A549 treated with DMSO at 1 μM for 4 hours (cell line): ENCODE measurements around the gene LOXHD1. TPM values are rescaled to one million over a fixed set of nuclear protein-coding genes. Genes with fewer than 3 reads are reported as not detected.

Experiments used
- total RNA-seq: library from RNA; stranded (reverse); fragments of 200-300 nt; extraction: Qiagen RNA extraction; gene quantifications from 5 replicates; pipeline ENCODE4 v1.2.3, GENCODE V29; 2022; ENCODE audit warnings: low read depth

LOXHD1 gene
- not detected in 5 replicates for total RNA-seq

GRCh38 chr18:46657115-46657955 lies at the start of gene LOXHD1:
LOXHD1 (minus strand) TSS chr18:46657220; CDS start chr18:46657033, 187 bp downstream.

Other genes starting within 250 kb of the LOXHD1 start
- gene ST8SIA5, start 99.8 kb upstream of the LOXHD1 start, total RNA-seq, result 0.02 TPM in 1 of 5 replicates, not detected in the others